ENCODE results near the gene SYT13. TPM values are rescaled to one million over a fixed set of nuclear protein-coding genes. Genes with fewer than 3 reads are reported as not detected.

Gene SYT13
- total RNA-seq, 1 donor from 2014 or later = not detected

- TF ChIP-seq CTCF (IDR thresholded peaks at IDR 0.05) = peak; percentile 20
- no peak for DNase-seq
- Histone ChIP-seq H3K27ac (no peak overlapping the region), H3K36me3 (no peaks in the 10 kb centered on the region), H3K4me3 (no peak overlapping the region), H3K27me3 (ENCODE audit: low read depth) (peaks cover 19% of the 10 kb centered on the region), H3K4me1 (no peaks in the 10 kb centered on the region), H3K9me3 (no peaks in the 10 kb centered on the region)
- intact Hi-C loops (cut with DNase I) = no loop called here
- ATAC-seq = no peak
These were observed 19.1 kb downstream of the SYT13 start for GRCh38 chr11:45267052-45267451.

GRCh38 chr11:45266676-45267020 lies 19.5 kb downstream of the SYT13 start:
- intact Hi-C loops (cut with DNase I) = no loop called here
- DNase-seq (no peak), ATAC-seq (no peak)
- no peaks in the 10 kb centered on the region for H3K36me3 ChIP-seq
- H3K4me3 ChIP-seq = no peak overlapping the region
- H3K4me1 ChIP-seq = no peaks in the 10 kb centered on the region
- H3K9me3 ChIP-seq = no peaks in the 10 kb centered on the region
- TF ChIP-seq CTCF (IDR thresholded peaks at IDR 0.05) = no peak
- no peak overlapping the region for H3K27ac ChIP-seq
- H3K27me3 ChIP-seq (ENCODE audit: low read depth) = peaks cover 19% of the 10 kb centered on the region

- Histone ChIP-seq H3K9me3 (no peaks in the 10 kb centered on the region), H3K36me3 (no peaks in the 10 kb centered on the region), H3K27me3 (ENCODE audit: low read depth) (peaks cover 19% of the 10 kb centered on the region), H3K4me3 (no peak overlapping the region), H3K4me1 (no peaks in the 10 kb centered on the region), H3K27ac (no peak overlapping the region)
- TF ChIP-seq CTCF (IDR thresholded peaks at IDR 0.05) = no peak
- intact Hi-C loops (cut with DNase I) = no loop called here
- no peak for DNase-seq
- ATAC-seq = no peak
These were observed 20.0 kb downstream of the SYT13 start for GRCh38 chr11:45265969-45266675.

- no peak for DNase-seq
- H3K4me1 ChIP-seq = no peaks in the 10 kb centered on the region
- no peak overlapping the region for H3K27ac ChIP-seq
- no peaks in the 10 kb centered on the region for H3K9me3 ChIP-seq
- intact Hi-C loops (cut with DNase I) = no loop called here
- peaks cover 19% of the 10 kb centered on the region for H3K27me3 ChIP-seq (ENCODE audit: low read depth)
- H3K36me3 ChIP-seq = no peaks in the 10 kb centered on the region
- no peak for ATAC-seq
- TF ChIP-seq CTCF (IDR thresholded peaks at IDR 0.05) = no peak
- H3K4me3 ChIP-seq = no peak overlapping the region
These were observed 21.2 kb downstream of the SYT13 start for GRCh38 chr11:45264839-45265515.

- H3K36me3 ChIP-seq = no peaks in the 10 kb centered on the region
- intact Hi-C loops (cut with DNase I) = no loop called here
- ATAC-seq (no peak), DNase-seq (no peak)
- no peak overlapping the region for H3K27ac ChIP-seq
- H3K9me3 ChIP-seq = no peaks in the 10 kb centered on the region
- TF ChIP-seq CTCF (IDR thresholded peaks at IDR 0.05) = no peak
- no peaks in the 10 kb centered on the region for H3K4me1 ChIP-seq
- H3K27me3 ChIP-seq (ENCODE audit: low read depth) = peaks cover 16% of the 10 kb centered on the region
- no peak overlapping the region for H3K4me3 ChIP-seq
These were observed 22.4 kb downstream of the SYT13 start for GRCh38 chr11:45263773-45264172.

Measured in lower lobe of right lung (tissue), 2 donors.